HG03378 (cell line): ENCODE data around the gene ATG16L1.

Experiments
- ATAC-seq: cut with Tn5 transposase; IDR thresholded peaks from one replicate; pipeline ENCODE4 v1.9.1; 2021; ENCODE audit warnings: mild to moderate bottlenecking, moderate library complexity; ENCODE audit not compliant: unreplicated experiment

Gene ATG16L1

GRCh38 chr2:233288663-233289062, 37.2 kb downstream of the ATG16L1 start:
- ATAC-seq, result no peak

- no peak for ATAC-seq
Measured at GRCh38 chr2:233289648-233290047, 38.2 kb downstream of the ATG16L1 start.

- ATAC-seq, result no peak
Measured at GRCh38 chr2:233290051-233290845, 38.8 kb downstream of the ATG16L1 start.

- no peak for ATAC-seq
Measured at GRCh38 chr2:233295891-233296290, 44.4 kb downstream of the ATG16L1 start.

GRCh38 chr2:233297076-233297475, 45.6 kb downstream of the ATG16L1 start:
- no peak for ATAC-seq

GRCh38 chr2:233300401-233300800, 48.9 kb downstream of the ATG16L1 start:
- ATAC-seq, result no peak

GRCh38 chr2:233301248-233301647, 49.8 kb downstream of the ATG16L1 start:
- ATAC-seq, result no peak

GRCh38 chr2:233301811-233302210, 50.3 kb downstream of the ATG16L1 start:
- ATAC-seq, result no peak

GRCh38 chr2:233303252-233303651, 51.8 kb downstream of the ATG16L1 start:
- no peak for ATAC-seq

- ATAC-seq, result no peak
Measured at GRCh38 chr2:233307565-233307964, 56.1 kb downstream of the ATG16L1 start, which contains the start of gene SAG. TSS of gene SAG (plus strand) at chr2:233307816. CDS start at chr2:233309190, 1,374 bp downstream.

GRCh38 chr2:233311241-233311926, 59.9 kb downstream of the ATG16L1 start:
- no peak for ATAC-seq

- no peak for ATAC-seq
Measured at GRCh38 chr2:233312874-233313273, 61.4 kb downstream of the ATG16L1 start.

- no peak for ATAC-seq
Measured at GRCh38 chr2:233314180-233314925, 62.9 kb downstream of the ATG16L1 start.

- ATAC-seq, result no peak
Measured at GRCh38 chr2:233317196-233317943, 65.9 kb downstream of the ATG16L1 start.

- ATAC-seq, result no peak
Measured at GRCh38 chr2:233319256-233319655, 67.8 kb downstream of the ATG16L1 start.

- ATAC-seq, result no peak
Measured at GRCh38 chr2:233320470-233320869, 69.0 kb downstream of the ATG16L1 start.

GRCh38 chr2:233321166-233321565, 69.7 kb downstream of the ATG16L1 start:
- ATAC-seq, result no peak

- ATAC-seq, result no peak
Measured at GRCh38 chr2:233323851-233324250, 72.4 kb downstream of the ATG16L1 start.

GRCh38 chr2:233325256-233325655, 73.8 kb downstream of the ATG16L1 start:
- ATAC-seq, result no peak

GRCh38 chr2:233325814-233326213, 74.3 kb downstream of the ATG16L1 start:
- no peak for ATAC-seq

- no peak for ATAC-seq
Measured at GRCh38 chr2:233326500-233326899, 75.0 kb downstream of the ATG16L1 start.
